GM18507 (cell line): ENCODE measurements around the gene SYNJ2.
A peak's percentile ranks its signal among the peaks of the same experiment; 100 is the strongest.
"Not testable (repeated sequence)": the region's sequence is repeated elsewhere in the genome, so short reads cannot be mapped to it uniquely, and the experiment has no call there.

Source experiments
- DNase-seq: peaks from one replicate; pipeline ENCODE4 v3.0.0; 2011; ENCODE audit warnings: low read depth; ENCODE audit not compliant: insufficient read length; ENCODE audit errors: extremely low spot score
- FAIRE-seq: peaks from 2 replicates; lab custom pipeline; 2011; peaks lifted over from hg19 to GRCh38; lab: Jason Lieb, UNC

The SYNJ2 gene

GRCh38 chr6:157981395-157982101 lies at the start of gene SYNJ2:
Gene SYNJ2 (plus strand): TSS chr6:157981863. CDS start chr6:157981962, 99 bp downstream.
- peak; percentile 68 for FAIRE-seq
- DNase-seq = peak; percentile 55

- no peak for DNase-seq
- FAIRE-seq = no peak
These were observed 45.9 kb upstream of the SYNJ2 start for GRCh38 chr6:157935786-157936185.

- FAIRE-seq = no peak
- no peak for DNase-seq
These were observed 44.3 kb upstream of the SYNJ2 start for GRCh38 chr6:157937318-157937717.

GRCh38 chr6:157937916-157938315 lies 43.7 kb upstream of the SYNJ2 start:
- DNase-seq (no peak), FAIRE-seq (no peak)

- not testable (repeated sequence) for DNase-seq, FAIRE-seq
These were observed 41.2 kb upstream of the SYNJ2 start for GRCh38 chr6:157940375-157941036.

- DNase-seq = no peak
- FAIRE-seq = no peak
These were observed 40.4 kb upstream of the SYNJ2 start for GRCh38 chr6:157941101-157941863.

- no peak for DNase-seq
- FAIRE-seq = no peak
These were observed 39.3 kb upstream of the SYNJ2 start for GRCh38 chr6:157942351-157942750.

- DNase-seq (no peak), FAIRE-seq (no peak)
These were observed 38.3 kb upstream of the SYNJ2 start for GRCh38 chr6:157943249-157943963.

- no peak for FAIRE-seq
These were observed 37.7 kb upstream of the SYNJ2 start for GRCh38 chr6:157943964-157944283.

GRCh38 chr6:157944983-157945931 lies 36.4 kb upstream of the SYNJ2 start:
- FAIRE-seq = no peak
- DNase-seq = no peak

More at GRCh38 chr6:157943964-157944283, 37.7 kb upstream of the SYNJ2 start:
- no peak for DNase-seq

- FAIRE-seq (no peak), DNase-seq (no peak)
These were observed 35.5 kb upstream of the SYNJ2 start for GRCh38 chr6:157946053-157946617.

GRCh38 chr6:157946865-157947532 lies 34.7 kb upstream of the SYNJ2 start:
- peak; percentile 26 for FAIRE-seq
- no peak for DNase-seq

- FAIRE-seq, DNase-seq: not testable (repeated sequence)
These were observed 30.8 kb upstream of the SYNJ2 start for GRCh38 chr6:157950899-157951298.

GRCh38 chr6:157951828-157952227 lies 29.8 kb upstream of the SYNJ2 start:
- FAIRE-seq = no peak
- no peak for DNase-seq

- DNase-seq (no peak), FAIRE-seq (no peak)
These were observed 28.8 kb upstream of the SYNJ2 start for GRCh38 chr6:157952861-157953351.

- no peak for FAIRE-seq
- no peak for DNase-seq
These were observed 28.0 kb upstream of the SYNJ2 start for GRCh38 chr6:157953580-157954091.
